ENCODE results near the gene SMG7.

DNA sequence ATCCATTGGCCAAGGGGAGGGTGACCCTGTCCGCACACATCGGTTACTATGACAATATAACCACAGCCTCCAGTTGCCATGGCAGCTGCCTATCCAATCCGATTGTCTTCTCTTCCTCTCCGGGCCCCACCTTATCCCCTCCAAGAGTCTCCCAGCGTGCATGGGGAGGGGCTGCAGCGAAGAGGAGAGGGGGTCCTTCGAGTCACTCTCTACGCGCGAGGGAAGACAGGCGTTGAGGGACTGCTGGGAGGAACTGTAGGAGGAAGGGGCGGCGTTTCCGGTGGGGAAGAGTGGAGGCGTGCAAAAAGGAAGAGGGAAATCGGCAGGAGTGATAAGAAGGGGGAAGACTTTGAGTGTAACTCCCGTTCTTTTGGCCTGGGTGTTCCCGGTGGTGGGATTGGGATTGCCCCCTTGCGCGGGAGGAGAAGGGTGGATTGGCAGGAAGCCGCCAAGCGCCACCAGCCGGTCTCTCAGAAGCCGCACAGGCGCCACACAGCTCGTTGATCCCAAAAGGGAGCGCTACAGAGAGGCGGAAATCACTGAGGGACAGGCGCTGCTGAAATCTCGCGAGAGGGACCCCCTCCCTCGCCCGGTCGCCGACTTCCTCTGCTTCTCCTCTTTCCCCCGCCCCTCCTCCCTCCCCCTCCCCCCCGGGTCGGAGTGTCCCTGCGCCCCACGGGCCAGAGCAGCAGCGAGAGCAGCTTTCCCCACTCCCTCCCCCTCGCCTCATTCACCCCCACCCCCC is 384 bp upstream of the SMG7 start:
- peak in 2 of 6 experiments; percentile 7 to 22 for TF ChIP-seq CTCF (IDR thresholded peaks at IDR 0.05)
- TF ChIP-seq POLR2A (IDR thresholded peaks at IDR 0.05) = peak; percentile 1 to 50
